ENCODE measurements around the gene ERI3. TPM values are rescaled to one million over a fixed set of nuclear protein-coding genes. Genes with fewer than 3 reads are reported as not detected.

ERI3 gene
- polyA plus RNA-seq, 1 donor: 78.9 TPM

DNA sequence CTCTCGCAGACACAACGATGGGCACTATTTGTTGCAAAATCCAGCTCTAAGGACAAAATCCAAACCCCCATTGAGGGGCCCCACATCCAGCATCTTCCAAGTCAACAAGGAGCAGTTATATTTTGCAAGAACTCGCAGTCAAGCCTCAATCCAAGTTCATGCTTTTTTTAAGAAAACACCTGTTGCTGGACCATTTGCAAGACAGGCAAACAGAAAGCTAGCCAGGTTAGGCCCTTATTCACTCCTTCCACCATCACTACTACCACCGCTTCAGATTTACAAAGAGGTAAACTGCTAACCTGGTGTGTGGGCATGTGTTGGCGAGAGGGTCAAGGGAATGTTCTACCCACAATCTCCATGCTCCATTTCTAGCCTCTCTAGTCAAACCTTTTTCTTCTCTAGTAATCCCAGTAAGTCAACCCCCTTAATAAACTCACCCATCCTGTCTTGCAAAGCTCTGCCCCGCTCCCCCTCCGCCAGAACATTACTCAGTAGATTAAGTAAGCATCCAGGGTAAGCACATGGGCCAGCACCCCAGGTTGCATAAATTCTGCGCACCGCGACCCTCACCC, 703 bp downstream of the ERI3 start:
- DNase-seq: no peak

DNA sequence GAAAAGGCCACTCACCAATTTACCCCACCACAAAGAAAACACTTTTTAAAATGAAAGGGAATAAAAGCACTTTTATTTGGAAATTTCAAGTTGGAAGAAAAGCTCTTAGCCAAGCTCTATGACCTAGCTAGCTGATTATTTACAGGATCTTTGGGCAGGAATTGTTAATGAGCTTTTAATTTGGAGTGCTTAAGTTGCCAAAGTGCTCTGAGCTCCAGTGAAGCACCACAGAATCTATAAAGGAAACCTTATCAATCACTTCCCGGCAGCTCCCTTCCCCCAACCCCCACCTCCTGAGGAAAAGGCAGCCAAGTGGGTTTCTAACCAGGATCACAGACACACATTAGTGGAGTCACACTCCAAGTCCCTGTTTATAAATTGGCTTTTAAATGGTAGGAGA, 1.5 kb downstream of the ERI3 start:
- no peak for DNase-seq

DNA sequence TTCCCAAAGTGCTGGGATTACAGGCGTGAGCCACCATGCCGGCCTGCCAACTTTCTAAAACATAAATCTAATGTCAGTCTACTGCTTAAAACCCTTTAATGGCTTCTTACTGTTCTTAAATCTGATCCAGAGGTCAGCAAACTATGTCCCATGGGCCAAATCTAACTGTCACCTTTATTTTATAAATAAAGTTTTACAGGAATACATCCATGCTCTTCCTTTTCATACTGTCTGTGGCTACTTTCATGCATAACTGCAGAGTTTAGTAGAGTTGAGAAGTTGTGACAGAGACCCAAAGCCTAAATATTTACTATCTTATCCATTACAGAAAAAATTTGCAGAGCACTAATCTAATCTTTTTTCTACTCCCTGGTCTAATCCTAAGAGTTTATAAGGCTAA, 3.8 kb downstream of the ERI3 start:
- no peak for DNase-seq

DNA sequence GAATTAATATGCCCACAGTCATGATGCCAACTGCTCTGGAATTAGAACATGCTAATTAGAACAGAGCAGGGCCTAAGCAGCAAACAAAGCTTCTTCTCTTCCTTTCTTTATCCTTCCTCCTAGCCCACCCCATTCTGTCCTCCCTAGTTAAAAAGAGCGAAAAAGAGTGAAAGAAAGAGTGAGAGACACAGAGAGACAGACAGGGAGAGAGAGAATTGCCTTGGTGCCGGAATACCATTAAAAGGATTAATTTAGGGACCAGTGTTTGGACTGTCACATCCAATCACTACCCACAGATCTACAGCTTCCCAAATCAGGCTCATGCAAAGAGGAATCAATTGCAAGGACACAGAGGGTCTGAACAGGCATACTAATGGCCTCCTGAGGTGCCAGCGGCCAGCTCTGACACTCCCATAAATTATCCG, 7.0 kb downstream of the ERI3 start:
- DNase-seq: no peak

DNA sequence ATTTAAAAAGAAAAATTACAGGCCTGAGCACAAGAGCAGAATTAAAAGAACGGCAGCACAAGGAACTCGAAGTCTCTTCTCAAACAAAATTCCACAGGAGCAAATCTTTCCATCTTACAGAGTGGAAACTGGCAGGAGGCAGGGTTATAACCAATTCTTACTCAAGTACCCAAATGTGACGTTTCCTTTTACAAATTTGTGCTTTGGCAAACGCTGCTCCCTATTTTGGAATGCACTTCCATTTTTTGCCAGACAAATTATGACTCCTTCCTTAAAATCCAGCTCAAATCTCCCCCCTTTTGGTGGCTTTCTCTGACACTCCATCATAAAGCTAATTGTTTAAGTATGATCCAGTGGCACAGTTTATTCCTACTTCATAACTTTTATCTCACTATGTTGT, 7.8 kb downstream of the ERI3 start:
- no peak for DNase-seq

DNA sequence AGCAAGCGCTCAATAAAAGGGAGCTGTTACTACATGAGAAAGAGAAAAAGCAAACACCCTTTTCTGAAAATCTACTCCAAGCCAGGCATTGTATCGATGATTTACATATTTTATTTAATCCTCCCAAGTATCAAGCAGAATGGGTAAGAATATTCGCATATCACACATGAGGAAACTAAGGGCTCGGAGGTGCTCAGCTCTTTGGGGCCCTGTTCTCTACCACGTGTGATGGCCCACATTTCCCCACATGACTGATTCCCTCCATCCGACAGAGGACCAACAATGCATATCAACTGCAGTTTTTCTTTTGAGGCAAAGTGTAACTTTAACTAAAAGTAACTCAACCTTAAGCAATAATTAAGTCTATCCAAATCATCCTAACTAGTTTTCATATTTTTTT, 8.2 kb downstream of the ERI3 start:
- no peak for DNase-seq

DNA sequence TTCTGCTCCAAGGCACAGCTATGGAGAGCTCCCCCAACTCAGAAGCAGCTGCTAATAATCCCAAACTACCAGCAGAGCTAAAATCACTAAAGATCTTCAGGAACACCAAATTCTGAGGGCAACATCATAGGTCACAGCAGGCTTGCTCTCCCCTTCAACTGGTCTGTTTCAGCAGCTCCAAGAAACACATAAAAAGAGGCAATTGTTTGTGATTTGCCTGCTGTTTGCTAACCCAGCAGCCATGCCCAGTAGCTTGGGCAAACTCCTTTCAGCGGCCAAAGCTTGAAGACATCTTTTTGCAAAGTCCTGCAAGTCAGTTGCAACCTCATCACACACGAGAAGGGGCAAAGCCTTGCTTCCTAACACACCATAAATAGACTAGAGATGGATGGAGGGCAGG, 8.9 kb downstream of the ERI3 start:
- no peak for DNase-seq

DNA sequence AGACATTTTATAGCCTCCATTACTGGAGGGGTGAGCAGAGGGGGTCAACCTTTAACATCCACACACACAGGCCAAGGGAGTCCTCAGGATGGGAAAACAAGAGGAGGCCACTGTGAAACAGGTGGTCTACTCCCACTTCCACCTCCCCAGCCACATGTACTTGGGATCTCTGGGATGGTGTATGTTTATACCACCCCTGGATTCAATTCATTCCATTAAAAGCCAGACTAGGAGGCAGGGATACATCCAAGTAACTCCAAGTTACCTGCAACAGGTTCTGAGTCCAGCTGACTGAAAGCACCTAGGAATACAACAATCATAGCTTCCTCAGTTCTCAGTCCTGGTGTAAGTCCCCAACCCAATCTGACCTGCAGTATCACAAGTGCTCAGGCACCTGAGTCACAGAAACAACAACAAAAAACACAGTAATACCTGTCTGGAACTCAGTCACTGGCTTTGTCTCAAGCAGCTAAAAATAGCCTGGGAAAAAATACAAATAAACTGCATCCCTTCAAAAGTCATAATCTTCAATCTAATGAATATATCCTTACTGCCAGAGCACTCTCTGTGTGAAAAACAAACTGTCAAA, 9.8 kb downstream of the ERI3 start:
- no peak for DNase-seq

DNA sequence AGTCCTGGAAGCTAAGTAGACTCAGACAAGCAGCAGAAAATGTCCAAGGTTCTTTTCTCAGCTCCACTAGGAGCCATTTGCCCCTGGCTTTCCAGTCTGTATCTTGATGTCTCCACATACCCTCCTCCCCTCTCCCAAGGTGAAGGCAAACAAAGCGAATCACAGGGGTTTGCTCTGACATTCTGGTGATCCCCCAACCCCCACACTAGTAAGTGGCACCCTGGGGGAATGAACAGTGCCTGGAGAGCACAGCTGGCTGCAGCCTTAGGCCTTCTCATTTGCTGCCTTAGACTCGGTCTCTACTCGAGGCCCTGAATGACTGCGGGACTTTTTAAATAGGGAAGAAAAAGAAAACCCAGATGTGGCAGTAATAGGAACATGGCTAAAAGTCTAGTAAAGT, 15.3 kb downstream of the ERI3 start:
- no peak for DNase-seq

DNA sequence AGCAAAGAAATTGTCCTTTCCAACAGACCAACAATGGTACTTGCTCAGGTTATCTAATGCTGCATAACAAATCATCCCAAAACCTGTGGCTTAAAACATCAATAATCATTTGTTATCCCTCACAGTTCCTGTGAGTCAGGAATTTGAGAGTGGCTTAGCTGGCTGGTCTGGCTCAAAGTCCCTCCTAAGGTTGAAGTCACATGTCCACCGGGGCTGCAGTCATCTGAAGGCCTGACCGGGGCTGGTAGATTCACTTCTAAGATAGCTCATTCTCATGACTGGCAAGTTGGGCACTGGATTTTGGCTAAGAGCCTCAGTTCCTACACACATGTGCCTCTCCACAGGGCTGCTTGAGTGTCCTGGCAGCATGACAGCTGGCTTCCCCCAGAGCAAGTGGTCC, 16.9 kb downstream of the ERI3 start:
- DNase-seq: no peak

DNA sequence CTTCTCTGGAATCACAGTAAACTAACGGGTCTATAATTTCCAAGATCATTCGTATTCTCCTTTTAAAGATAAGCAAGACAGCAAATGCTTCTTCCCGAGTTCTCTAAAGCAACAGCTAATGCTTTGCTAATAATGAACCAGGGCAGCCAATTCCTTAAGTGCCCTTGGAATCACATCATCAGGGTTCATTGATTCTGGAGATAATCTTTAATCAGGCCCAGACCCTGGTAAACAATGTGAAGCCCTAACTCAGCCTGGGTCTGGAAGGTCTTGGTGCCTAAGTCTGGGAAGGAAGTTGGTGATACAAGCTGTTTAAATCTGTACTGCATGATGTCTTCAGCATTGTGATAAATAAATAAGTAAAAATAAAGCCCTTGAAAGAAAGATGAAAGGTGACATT, 18.4 kb downstream of the ERI3 start:
- DNase-seq: no peak

DNA sequence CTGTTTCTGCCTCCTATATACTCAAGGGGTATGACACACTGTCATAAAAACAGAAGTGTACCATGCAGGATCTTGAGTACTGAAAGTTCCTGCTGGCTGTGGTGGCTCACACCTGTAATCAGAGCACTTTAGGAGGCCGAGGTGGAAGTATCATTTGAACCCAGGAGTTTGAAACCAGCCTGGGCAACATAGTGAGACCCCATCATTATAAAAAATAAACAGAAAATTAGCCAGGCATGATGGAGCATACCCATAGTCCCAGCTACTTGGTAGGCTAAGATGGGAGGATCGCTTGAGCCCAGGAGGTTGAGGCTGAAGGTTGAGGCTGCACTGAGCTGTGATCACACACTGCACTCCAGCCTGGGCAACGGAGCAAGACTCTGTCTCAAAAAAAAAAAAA, 20.1 kb downstream of the ERI3 start:
- DNase-seq: no peak

DNA sequence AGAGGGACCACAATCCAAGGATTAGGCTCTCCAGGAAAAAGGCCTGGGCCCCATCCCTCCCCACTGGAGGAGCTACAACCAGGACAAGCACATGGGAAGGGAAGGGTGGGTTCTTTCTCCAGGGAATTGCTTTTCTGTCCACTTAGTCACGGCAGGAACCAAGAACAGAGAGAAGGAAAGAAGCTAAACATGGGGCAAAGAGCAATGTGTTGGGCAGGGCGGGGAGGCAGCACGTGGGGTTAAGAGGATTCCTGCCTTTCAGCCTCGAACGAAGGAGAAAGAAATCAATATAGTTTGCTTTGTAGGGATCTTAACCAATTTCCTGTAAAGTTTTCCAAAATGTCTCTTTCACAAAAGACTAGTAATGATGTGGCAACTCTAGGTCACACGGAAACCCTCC, 21.7 kb downstream of the ERI3 start:
- DNase-seq: no peak

DNA sequence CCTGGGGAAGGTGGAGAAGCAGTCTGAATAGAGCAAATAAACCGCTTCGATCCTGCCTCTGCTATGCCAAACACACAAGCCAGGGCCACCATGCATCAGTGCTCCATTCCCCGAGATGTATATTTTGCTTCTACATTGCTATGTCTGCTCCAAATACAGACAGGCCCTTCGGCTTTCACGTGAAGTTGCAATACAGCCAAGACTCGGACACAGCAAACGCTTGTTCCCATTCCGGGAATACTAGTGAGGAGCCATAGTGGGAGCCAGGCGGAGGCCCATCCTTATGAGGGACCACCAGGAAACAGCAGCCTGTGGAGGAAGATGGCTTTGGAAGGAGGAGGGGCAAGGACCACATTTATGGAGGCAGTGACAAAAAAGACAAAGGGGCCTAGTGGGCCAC, 22.6 kb downstream of the ERI3 start:
- DNase-seq: no peak

DNA sequence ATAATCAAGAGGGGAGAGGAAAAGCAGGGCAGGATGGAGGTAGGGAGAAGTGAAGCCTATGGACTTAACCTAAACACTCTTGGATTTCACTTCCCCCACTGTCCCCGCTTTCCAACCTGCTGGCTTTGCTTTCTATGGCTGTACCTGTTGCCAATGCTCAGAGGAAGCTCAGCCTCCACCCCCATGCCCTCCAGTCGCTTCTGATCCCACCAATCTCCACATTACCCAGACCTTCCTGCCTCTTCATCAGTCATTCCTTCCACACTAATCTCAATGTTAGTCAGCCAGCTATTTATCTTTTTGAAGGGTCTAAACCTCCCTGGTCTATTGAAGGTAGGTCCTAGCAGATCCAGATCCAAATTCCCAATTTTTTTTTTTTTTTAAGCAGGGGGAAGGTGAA, 24.1 kb downstream of the ERI3 start:
- DNase-seq: no peak

DNA sequence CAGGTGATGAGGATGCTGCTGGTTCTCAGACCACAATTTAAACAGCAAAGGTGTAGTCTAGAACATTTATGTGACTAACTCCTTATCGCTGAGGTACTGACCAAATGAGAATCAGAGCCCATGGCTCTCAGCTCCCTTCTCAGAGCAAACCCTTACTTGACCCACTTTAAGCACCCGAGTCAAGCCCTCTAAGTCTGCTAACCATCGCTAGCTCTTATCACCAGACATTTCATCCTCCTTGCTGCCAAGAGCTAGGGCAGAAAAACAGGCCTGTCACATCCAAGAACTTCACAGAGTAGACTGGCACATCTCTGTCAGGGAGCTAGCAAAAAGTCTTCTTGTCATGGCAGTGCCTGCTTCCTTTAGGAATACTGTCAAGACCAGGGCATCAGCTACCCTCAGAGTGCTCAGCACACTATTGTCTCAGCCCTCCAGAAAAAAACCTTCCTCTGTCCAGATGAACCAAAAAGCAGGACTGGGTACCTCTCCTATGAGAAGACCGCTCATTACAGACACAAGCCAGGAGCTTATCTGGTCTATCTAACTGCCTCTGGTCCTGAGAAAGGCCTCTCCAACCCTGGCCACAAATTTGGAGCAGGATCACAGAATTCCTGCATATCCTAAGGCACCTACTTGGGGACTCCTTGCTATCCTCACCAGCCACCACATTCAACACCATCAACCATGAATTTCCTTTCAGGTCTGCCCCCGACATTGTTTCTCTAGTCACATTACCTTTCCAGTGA, 26.2 kb downstream of the ERI3 start:
- DNase-seq: no peak

DNA sequence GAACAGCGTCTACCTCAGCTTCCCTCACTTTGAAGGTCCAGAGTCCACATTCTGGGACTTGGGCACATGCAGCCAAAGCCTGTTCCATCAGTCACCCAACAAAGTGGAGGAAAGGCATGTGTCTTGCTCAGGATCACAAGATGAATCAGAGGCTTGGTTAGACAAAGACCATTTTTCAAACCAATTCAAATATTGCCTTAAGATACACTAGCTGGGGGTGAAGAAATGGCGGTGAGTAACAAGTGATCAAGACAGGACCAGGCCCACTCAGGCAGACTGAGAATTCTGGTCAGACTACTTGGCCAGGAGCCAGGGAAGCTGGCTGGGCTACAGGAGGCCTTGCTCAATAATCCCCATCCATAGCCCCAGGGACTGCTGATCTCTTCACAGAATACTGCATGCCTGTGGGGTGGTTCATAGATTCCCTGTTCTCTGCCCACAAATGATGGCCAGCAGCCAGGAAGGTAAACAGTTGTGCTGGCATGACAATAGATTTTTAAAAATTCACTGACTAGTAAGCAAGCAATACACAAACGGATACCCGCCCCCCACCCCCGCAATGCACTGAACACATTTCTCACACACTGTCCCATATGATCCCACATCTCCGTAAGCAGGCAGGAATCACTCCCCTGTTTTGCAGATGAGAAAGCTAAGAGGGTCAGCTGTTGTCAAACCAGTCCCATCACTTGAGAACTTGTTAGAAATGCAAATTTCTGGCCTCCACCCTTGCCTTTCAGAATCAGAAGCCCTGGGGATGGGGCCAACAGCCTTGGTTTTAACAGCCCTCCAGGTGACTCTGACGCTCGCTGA, 27.2 kb downstream of the ERI3 start:
- no peak for DNase-seq

DNA sequence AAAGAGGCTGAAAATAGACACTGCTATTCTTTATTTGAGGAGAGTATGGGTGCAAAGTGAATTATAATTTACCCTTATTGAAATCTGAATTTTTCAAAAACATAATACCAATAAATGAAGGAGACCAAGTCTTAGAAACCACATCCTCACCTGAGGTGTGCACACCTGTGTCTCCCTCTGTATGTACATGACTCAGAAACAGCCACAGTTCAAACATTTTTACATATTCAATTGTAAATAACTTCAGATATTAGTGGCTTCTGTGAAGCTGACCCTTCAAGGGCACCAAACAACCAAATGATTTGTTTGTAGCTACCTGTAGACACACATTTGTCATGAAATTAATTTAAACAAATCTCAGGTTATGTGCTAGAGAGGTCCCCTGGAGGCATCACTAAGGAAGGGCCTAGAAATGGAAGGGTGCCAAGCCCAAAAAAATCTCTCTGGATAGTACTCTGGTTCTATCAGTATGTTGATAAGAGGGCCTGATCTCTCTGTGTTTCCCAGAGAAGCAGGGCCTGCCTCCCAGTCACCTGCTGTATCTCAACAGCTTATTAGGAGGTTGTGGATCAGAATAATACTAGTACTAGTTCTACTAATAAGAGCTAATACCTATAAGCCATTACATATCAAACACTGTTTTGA, 28.1 kb downstream of the ERI3 start:
- no peak for DNase-seq

DNA sequence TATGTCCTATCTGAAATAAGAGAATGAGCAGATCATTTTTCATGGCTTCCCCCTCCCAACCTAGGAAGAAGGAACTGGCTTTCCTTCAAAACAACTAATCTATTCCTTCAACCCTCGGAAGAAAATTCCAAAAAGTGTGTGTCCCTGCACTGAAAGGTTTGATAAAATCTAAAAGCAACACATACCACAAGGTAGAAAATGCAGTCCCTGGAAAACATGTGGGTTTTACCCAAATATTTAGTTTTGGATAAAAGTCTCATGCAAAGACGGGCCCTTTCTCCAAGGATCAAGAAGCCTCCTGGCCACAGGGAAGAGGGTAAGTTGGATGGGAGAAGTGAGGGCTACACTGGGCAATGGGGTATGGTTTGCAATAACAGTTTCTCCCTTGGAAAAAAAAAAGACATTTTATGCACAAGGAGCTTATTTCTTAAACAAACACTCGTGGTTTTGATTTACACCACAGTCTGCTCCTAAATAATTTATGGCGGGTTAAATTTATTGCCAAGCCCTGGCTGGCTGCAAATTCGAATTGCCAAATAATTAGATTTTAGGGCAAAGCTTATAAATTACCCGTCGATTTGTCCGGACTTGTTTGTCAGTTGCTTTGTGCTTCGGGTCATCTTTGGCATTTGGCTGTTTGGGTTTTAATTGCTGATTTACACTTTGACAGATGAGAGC, 28.9 kb downstream of the ERI3 start:
- DNase-seq: no peak

DNA sequence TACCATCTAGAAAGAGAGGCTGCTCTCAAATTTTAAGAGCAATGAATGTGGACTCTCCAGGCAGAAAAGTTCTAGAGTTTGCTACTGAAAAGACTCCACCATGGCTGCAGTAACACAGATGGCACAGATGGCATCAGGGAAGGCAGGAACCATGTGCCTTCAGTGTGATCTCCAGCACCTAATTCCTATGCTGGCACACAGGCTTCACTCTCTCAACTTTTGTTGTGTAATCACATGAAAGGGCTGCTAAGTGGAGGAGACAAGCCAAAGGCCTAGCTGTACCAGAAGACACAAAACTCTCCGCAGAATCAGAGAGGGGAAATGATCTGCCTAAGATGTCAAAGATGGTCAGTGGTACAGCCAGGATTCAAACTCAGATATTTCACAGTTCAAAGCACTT, 31.1 kb downstream of the ERI3 start:
- no peak for DNase-seq

DNA sequence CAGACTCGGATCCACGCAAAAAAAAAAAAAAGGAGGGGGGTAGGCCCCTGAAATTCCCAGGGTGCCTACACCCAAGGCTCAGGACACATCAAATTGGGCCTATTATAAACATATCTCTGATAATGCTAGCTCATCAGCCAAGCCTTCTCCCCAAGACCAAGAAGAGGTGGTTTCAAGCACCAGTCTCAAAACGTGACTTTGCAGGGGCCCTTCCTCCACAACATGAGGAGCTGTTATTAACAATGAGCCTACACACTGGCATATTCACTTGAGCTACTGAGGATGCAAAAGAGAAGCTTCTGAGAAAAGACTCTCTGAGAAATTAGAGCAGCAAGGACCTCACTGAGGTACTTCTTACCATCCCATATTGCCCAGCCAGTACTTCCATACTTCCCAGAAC, 32.7 kb downstream of the ERI3 start:
- no peak for DNase-seq

DNA sequence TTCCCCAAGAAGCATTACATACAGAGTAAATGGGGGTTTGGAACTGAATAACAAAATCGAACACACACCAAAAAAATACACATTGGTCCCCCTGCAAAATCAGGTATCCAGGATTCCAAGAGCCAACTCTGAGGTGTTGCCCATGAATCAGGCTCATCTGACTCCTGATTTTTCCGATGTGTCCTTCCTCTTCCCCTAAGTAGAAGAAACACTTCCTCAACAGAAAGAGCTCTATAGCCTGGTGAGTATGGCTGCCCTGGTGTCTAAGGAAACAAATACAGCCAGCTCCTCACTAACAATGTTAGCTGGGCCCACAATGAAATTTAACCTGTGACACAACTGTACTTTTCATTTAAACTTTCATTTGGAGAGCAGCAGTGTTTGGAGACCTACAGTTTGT, 33.6 kb downstream of the ERI3 start:
- no peak for DNase-seq

Data from left kidney (tissue), 2 donors.